HG03066 (cell line): ENCODE data around the gene SERPINB2.
A peak's percentile ranks its signal among the peaks of the same experiment; 100 is the strongest.

ENCODE experiments used
- ATAC-seq: cut with Tn5 transposase; IDR thresholded peaks from one replicate; pipeline ENCODE4 v1.9.1; 2021; ENCODE audit warnings: low read depth; ENCODE audit not compliant: unreplicated experiment

SERPINB2 gene, protein sequence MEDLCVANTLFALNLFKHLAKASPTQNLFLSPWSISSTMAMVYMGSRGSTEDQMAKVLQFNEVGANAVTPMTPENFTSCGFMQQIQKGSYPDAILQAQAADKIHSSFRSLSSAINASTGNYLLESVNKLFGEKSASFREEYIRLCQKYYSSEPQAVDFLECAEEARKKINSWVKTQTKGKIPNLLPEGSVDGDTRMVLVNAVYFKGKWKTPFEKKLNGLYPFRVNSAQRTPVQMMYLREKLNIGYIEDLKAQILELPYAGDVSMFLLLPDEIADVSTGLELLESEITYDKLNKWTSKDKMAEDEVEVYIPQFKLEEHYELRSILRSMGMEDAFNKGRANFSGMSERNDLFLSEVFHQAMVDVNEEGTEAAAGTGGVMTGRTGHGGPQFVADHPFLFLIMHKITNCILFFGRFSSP

DNA sequence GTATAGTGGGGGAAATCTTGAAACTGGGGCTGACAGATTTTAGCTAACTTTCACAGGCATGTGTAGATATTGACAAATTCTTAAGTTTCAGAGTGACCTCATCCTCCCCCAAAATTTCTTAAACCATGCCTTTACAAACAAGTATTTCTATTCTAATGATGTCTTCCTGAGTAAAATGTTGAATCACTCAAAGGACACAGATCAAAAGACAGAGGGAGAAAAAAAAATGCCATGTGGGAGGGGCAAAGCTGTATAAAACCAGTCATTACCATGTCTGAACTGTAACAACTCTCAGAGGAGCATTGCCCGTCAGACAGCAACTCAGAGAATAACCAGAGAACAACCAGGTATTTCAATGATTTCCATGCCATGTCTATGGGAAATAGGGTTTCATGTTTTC is at the start of gene SERPINB2:
SERPINB2 (plus strand) TSS at position 282 of the 400 bp plus-strand sequence. CDS start 3,740 bp downstream, outside the sequence.
- ATAC-seq: no peak

DNA sequence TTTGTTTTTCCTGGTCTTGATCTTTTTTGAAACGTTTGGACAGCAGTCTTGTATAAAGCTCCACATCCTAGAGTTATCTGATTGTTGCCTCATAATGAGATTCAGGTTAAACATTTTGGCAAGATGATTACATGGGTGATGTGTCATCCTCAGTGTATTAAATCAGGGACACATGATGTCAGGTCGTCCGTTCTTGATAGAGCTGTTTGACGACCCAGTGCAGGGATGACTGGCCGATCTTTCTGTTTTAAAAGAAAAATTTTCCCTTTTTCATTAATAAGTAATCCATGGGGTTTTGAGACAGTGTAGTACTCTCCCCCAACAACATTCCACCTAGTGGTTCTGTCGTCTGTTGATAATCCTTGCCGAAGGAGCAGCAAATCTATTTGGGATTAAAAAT is 44.5 kb upstream of the SERPINB2 start:
- no peak for ATAC-seq

DNA sequence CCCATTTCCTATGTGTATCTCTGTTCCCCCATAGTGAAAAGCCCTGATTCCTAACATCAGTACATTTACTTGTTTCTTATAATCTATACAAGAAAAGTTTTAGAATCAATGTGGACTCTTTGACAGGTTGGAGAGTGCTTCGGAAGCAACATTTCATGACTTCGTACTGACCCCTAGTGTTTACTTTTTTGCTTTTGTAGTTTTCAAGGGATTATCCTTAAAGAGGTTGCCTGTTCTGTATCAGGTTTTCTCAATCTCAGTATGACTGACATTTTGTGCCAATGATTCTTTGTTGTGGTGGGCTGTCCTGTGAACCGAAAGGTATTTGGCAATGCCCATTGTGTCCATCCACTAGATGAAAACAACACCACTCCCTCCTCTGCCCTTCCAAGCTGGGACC is 43.3 kb upstream of the SERPINB2 start:
- ATAC-seq: peak; percentile 57

DNA sequence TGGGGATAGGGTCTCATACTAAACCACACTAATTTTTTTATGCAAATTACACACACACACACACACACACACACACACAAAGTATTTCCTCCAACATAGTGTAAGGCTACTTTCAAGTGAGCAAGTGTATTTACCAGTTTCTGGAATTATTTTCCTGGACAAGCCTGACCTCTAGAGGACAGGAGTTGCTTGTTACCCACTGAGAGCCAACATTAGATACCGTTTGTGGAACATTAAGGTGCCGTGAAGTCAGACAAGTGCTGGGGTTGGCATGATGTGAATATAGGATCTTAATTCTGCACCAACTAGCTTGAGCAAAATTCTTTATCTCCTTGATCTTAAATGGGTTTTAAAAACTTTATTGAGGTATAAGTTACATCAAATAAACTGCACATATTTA is 39.3 kb upstream of the SERPINB2 start:
- ATAC-seq: no peak

DNA sequence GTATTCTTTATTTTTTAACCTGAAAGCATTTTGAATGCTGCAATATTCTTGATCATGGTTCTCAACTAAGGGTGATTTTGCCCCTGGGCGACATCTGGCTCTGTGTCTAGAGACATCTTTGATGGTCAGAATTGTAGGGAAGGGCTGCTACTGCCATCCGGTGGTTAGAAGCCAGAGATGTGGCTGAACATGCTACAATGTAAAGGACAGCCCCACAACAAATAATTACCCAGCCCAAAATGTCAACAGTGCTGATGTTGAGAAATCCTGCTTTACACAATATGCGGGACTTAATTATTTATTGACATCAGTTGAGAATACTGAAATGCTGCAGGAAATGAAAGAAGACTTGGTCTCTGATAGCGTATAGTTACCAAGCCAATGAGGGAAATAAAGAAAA is 37.5 kb upstream of the SERPINB2 start:
- ATAC-seq: peak; percentile 65

DNA sequence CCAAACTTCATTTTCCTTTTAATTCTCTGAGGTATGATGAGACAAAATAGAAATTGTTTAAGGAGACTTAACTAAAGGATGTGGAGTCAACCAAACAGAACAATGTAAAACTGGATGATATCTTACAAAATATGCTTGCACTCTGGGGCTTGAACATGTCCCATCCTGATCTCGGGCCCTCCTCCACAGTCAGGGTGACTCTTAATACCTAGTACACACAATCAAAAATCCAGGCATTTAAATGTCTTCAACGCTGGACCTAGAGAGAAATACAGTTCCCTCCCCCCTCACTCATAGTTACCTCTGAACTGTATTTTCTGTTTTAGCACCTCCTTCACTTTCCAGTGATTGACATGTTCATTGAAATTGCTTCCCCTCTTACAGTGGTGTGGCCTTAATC is 36.9 kb upstream of the SERPINB2 start:
- no peak for ATAC-seq

DNA sequence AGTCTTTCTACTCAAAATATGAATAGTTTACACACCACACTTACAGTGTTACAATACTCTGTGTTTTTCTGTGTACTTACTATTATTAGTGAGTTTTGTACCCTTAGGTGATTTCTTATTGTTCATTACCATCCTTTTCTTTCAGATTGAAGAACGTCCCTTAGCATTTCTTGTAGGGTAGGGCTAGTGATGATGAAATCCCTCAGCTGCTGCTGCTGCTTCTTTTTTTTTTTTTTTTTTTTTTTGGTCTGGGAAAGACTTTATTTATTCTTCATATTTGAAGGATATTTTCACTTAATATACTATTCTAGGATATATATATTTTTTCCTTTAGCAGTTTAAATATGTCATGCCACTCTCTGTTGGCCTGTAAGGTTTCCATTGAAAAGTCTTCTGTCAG is 29.0 kb upstream of the SERPINB2 start:
- ATAC-seq: no peak

DNA sequence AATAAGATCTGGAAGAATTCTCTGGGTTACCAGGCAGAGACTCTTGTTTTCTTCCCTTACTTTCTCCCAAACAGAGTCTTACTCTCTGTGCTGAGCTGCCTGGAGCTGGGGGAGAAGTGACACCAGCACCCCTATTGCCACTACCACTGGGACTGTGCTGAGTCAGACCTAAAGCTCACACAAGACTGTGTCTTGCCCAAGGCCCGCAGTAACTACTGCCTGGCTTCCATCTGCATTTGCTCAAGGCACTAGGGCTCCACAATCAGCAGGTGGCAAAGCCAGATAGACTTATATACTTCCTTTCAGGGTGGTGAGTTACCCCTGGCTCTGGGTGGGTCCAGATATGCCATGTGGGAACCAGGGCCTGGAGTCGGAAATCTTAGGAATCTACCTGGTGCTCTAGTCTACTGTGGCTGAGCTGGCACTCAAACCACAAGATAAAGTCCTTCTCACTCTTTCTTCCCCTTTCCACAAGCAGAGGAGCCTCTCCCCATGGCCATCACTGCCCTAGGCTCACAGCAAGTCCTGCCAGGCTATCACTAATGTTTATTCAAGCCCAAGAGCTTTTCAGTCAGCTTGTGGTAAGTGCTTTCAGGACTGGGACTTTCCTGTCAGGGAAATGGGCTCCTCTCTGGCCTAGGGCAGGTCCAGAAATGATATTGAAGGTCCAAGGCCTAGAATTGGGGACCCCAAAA is 27.6 kb upstream of the SERPINB2 start:
- no peak for ATAC-seq

DNA sequence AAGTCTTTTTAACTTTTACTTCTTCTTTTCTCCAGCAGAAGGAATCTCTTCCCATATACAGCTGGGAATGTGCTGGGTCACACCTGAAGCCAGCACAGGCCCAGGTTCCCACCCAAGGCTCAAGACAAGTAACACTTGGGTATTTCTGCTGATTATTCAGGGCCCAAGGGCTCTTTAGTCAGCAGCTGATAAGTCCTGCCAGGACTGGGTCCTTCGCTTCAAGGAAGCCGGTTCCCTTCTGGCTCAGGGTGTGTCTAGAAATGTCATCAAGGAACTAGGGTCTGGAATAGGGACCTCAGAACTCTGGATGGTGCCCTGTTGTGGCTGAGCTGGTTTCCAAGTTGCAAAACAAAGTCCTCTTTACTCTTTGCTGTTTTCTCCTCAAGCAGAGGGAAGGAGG is 27.0 kb upstream of the SERPINB2 start:
- ATAC-seq: no peak

DNA sequence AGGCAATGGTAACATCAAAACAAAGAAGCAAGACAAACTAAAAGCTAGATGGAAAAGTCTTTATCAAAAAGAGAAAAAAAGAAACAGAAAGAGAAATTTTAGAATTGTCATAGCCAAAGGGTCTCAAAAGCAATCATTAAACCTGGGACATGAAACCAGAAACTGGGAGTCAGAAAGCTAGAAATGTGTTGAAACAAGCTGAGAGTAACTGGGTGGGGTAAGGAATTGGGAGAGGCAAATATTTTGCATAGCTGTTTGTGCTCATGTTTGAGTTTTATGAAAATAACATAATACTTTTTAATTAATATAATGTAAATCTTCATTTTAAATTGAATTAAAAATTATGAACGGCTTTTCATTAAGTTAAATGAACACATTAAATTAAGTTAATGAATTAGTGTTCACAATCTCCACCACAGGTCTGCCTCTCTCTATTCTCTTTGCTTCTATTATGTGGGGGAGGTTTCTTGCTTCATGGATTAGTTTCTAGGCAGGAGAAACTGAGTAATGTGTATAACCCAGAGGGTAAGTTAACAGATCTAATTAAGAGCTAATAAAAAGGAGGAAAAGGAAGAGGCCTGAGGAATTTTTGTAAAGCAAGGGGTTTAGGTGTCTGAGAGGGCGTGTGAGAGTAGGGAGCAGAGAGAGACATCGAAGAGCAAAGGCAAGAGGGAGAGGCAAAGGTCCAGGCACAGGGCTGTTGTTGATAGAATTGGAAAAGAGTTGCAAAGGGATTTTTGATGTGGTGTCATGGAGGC is 20.0 kb upstream of the SERPINB2 start:
- ATAC-seq: no peak

DNA sequence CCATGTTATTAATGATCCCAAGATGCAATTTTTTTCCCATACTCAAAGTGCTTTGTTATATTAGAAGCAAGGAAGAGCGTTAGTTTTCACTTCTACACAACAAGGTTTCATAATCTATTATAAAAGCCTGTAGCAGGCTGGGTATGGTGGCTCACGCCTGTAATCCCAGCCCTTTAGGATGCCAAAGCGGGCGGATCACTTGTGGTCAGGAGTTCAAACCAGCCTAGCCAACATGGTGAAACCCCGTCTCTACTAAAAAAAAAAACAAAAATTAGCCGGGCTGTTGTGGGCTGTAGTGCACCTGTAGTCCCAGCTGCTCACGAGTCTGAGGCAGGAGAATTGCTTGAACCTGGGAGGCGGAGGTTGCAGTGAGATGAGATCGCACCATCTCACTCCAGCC is 19.0 kb upstream of the SERPINB2 start:
- ATAC-seq: no peak

DNA sequence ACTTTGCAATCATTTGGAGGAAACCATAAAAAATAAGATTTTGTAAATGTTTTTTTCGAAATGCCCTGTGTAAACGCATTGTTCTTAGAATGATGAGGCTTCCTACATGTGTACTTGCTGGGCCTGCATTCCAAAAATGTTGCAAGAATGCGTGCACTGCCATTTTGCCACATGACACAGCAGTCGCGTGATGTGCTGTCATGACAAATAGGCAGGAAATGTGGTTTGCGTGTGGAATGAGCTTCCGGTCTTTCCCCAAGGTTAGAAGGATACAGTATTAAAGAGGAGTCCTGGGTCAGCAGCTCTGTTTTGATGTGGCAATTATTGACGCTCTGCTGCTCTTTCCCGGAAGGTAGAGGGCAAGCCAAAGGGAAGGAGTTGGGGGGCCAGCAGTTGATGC is 18.1 kb upstream of the SERPINB2 start:
- ATAC-seq: no peak

DNA sequence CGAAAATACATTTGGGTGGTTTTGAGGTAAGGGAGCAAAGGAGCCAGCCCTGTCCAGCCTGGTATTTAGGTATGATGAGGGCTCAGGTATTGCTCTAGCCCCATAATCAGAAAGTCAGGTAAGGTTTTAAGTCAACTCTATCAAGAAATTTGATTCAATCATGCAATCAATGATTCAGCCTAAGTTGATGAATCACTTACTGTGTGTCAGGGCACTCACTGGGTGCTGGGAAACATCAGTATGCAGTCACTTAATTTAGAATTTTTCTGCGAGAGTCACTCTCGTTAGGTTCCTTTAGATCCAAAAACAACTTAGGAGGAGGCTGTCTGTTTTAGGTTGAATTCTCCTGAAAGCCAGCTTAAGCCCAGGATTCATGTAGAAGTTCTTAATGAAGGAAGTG is 17.7 kb upstream of the SERPINB2 start:
- no peak for ATAC-seq

DNA sequence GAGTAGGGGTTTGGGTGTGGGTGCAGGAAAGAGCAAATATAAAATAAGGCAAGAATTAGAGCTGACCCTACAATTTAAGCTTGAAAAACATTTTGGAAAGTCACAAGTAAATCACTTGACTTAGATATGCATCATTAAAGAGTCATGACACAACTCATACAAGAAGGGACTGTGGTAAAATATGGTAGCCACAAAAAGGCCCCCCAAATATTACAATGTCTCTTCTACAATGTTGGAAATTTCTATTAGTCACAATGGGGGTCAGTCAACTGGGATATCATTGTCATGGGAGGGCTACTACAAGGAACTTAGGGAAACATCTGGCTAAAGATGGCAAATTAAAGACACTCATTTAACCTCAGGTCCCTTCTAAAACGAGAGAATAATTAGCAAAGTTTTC is 15.7 kb upstream of the SERPINB2 start:
- ATAC-seq: no peak

DNA sequence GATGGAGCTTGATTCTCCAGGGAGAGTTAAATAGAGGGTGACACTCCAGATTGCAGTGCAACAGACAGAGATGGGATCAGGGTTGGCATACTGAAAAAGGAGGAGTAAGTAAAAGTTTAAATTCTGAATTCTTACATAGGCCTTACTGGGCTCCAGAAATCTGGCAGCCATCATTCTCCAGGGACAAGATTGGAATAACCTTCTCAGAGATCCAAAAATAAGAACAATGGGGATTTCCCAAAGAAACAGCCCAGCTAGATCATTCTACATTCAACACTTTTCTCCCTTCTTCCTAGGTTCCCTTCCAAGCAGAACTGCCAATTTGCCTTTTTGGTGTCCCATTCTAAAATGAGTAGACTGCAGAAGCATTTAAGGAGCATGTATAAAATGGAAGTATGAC is 14.9 kb upstream of the SERPINB2 start:
- ATAC-seq: no peak

DNA sequence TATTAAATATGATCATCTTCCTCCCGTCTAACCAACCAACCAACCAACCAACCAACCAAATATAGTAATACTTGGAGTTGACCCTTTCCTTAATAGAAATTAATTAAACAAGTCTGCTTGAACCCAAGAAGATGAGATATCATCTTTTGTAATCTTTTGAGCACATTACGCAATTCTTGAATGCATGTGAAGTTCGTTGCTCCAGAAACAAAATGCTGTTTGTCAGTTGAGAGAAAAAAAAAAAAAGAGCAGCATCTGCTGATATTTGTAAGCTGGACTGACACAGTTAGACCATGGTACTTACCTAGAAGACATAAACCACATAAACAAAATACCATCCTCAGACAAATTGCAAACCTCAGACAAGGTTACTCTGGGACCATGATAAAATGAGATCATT is 9.2 kb upstream of the SERPINB2 start:
- ATAC-seq: no peak

DNA sequence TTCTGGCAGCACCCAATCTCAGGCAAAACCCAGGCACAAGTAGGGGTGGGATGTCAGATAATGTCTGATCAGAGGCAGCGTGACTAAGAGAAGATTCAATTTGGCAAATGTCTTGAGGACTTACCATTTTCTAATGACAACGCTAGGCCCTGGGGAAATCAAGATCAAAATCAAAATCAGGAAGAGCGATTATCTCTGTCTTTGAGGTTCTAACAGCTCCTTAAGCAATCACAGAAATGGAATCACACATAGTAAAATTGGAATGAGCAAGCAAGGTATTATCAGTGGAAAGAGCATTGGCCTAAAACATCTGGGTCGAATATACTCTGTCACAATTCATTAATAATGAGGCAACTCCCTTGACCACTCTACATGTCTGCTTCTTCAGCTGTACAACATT is 8.6 kb upstream of the SERPINB2 start:
- ATAC-seq: no peak

DNA sequence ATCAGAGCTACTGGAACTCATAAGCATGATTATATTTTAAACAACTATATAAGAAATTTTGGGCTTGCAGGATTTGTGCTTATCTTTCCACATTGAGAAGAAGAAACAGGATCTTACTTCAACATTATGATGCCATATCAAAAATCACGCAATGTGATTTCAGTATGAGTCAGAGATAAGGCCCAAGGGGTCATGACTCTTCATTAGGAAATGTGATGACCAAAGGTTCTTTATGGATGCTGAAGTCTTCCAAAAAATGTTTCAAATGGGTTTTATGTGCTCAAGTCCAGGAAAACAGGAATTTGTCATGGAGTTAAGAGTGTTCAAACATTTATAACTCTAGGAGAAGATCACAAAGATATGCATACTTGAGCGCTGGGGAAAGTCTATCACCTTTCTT is 7.8 kb upstream of the SERPINB2 start:
- no peak for ATAC-seq

DNA sequence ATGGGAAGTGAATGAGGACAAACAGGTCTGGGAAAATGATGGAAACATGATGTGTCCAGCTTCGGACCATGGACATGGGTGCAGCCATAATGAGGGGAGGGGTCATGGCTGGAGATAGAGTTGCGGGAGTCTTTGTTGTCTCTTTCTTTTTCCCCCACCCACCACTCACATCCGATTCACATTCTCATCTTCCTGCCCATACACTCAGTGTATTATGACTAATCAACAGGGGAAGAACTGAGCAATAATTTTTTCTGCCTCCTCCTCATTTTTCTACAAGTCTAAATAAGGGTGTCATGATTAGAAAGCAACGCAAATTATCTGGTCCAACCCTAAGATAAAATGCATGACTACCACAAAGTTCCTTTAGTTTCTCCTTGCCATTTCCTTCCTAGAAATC is 5.7 kb upstream of the SERPINB2 start:
- ATAC-seq: no peak

DNA sequence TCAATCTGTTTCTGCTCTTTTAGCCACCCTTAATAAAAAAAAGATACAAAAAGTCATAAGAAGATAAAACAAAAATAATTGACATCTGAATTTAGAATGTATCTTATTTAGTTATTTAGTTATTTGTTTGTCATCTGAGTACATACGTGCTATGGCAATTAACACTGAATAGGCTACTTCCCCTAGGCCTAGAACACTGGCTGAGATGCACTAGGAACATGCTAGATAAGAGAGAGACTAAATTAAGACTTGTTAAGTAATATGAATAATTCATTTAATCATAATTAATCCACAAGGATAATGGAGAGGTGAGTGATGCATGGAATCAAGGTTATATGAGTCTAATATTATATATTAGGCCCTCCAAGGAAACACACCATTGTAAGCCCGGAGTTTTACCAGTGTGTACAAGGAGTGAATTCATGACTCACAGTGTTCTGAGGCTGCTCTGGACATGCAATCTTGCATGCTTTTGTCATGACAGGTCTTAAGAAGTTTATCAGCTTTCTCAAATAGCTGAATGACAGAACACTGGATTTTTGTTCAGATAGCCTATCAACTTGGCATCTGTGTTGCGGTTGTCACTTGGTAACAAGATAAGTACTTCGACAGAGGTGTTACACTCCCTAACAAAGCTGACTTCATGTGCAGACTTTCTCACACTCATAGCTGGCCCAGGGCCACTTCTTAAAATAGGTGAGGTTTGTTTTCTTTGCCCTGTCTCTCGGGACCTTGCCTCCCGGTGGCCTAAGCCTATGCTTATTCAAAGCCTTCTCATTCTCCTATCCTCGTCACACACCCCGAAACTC is 5.0 kb upstream of the SERPINB2 start:
- no peak for ATAC-seq

DNA sequence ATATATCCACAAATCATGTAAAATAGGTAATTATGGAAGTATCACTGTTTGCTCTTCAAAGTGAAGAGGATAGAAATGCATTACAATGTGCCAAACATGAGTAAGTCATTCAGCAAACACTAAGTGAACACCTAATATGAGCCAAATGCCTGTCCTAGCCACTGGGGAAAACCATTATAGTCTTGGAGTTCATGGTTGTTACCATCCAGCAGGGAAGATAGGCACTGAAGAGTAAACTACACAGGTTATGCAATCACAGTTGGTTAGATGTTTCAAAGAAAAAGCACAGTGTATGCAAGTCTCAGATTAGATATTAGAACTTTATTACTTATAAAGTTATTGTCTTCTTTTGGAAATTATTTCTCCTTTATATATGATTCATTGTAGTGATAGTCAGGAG is 3.9 kb upstream of the SERPINB2 start:
- ATAC-seq: no peak
